Glutamatergic neuron (in vitro differentiated cells): ENCODE results near the gene CMTM2. TPM values are rescaled to one million over a fixed set of nuclear protein-coding genes. Genes with fewer than 3 reads are reported as not detected.

Experiments used
- DNase-seq: peaks from one replicate; pipeline ENCODE4 v3.0.0; 2022
- H3K27ac Mint-ChIP-seq: one replicate; pipeline ENCODE4 v1.8.0; 2020; ENCODE audit warnings: mild to moderate bottlenecking, mixed read lengths, inconsistent platforms; ENCODE audit not compliant: unreplicated experiment
- H3K27me3 Mint-ChIP-seq: one replicate; pipeline ENCODE4 v1.8.0; 2020; ENCODE audit warnings: mild to moderate bottlenecking, moderate library complexity, mixed read lengths, inconsistent platforms; ENCODE audit not compliant: unreplicated experiment
- H3K36me3 Mint-ChIP-seq: one replicate; pipeline ENCODE4 v1.8.0; 2020; ENCODE audit warnings: mild to moderate bottlenecking, mixed read lengths, inconsistent platforms; ENCODE audit not compliant: unreplicated experiment
- H3K4me1 Mint-ChIP-seq: one replicate; pipeline ENCODE4 v1.8.0; 2020; ENCODE audit warnings: mild to moderate bottlenecking, low read depth, mixed read lengths, inconsistent platforms; ENCODE audit not compliant: unreplicated experiment
- H3K4me3 Mint-ChIP-seq: one replicate; pipeline ENCODE4 v1.8.0; 2020; ENCODE audit warnings: mild to moderate bottlenecking, mixed read lengths, inconsistent platforms; ENCODE audit not compliant: unreplicated experiment
- H3K9me3 Mint-ChIP-seq: one replicate; pipeline ENCODE4 v1.8.0; 2020; ENCODE audit warnings: mild to moderate bottlenecking, moderate library complexity, mixed read lengths, inconsistent platforms; ENCODE audit not compliant: unreplicated experiment
- CTCF ChIP-seq: fragments of 200-600 bp; sonication (generic); IDR thresholded peaks from one replicate; pipeline ENCODE4 v1.5.0; 2021; ENCODE audit not compliant: partially characterized antibody, unreplicated experiment
- total RNA-seq: library from RNA; stranded (reverse); fragmentation: NEBNext Ultra II Directional; extraction: Animal tissue kit (Norgen Biotek cat#: 25700); gene quantifications from one replicate; pipeline ENCODE4 v1.2.1, GENCODE V29; 2021; ENCODE audit not compliant: unreplicated experiment

CMTM2 gene
- total RNA-seq, 1 donor from 2014 or later = not detected

- Mint-ChIP-seq H3K36me3 (peaks cover 7% of the 10 kb centered on the region), H3K27ac (no peak overlapping the region), H3K4me3 (no peak overlapping the region)
These were observed 1.4 kb downstream of the CMTM2 start for GRCh38 chr16:66580605-66581209.

GRCh38 chr16:66581246-66581952 lies 2.1 kb downstream of the CMTM2 start:
- Mint-ChIP-seq H3K27ac (no peak overlapping the region), H3K27me3 (peaks cover 15% of the 10 kb centered on the region), H3K4me1 (no peaks in the 10 kb centered on the region), H3K36me3 (peaks cover 7% of the 10 kb centered on the region), H3K4me3 (no peak overlapping the region), H3K9me3 (peaks cover 2% of the 10 kb centered on the region)
- no peak for TF ChIP-seq CTCF
- DNase-seq = no peak

More at GRCh38 chr16:66580605-66581209, 1.4 kb downstream of the CMTM2 start:
- DNase-seq = no peak
- no peaks in the 10 kb centered on the region for H3K4me1 Mint-ChIP-seq
- TF ChIP-seq CTCF = no peak
- peaks cover 2% of the 10 kb centered on the region for H3K9me3 Mint-ChIP-seq
- peaks cover 12% of the 10 kb centered on the region for H3K27me3 Mint-ChIP-seq

GRCh38 chr16:66585481-66586239 lies 6.4 kb downstream of the CMTM2 start:
- Mint-ChIP-seq H3K27ac (no peak overlapping the region), H3K9me3 (peaks cover 2% of the 10 kb centered on the region), H3K27me3 (peaks cover 3% of the 10 kb centered on the region), H3K36me3 (peaks cover 7% of the 10 kb centered on the region), H3K4me3 (no peak overlapping the region), H3K4me1 (no peaks in the 10 kb centered on the region)
- no peak for TF ChIP-seq CTCF
- no peak for DNase-seq

- peaks cover 3% of the 10 kb centered on the region for H3K27me3 Mint-ChIP-seq
- H3K9me3 Mint-ChIP-seq = no peaks in the 10 kb centered on the region
- no peak for DNase-seq
- H3K4me1 Mint-ChIP-seq = no peaks in the 10 kb centered on the region
- TF ChIP-seq CTCF = no peak
- no peak overlapping the region for H3K27ac Mint-ChIP-seq
- H3K4me3 Mint-ChIP-seq = no peak overlapping the region
- H3K36me3 Mint-ChIP-seq = no peaks in the 10 kb centered on the region
These were observed 8.8 kb downstream of the CMTM2 start for GRCh38 chr16:66587881-66588600.
